Esophagus muscularis mucosa (tissue), 4 donors: Measurements from ENCODE around the gene RAB17. TPM values are rescaled to one million over a fixed set of nuclear protein-coding genes. Genes with fewer than 3 reads are reported as not detected.
A peak's percentile ranks its signal among the peaks of the same experiment; 100 is the strongest.

ENCODE experiments used
- DNase-seq: peaks from one replicate; pipeline ENCODE4 v3.0.0-alpha.2; 2017; ENCODE audit errors: extremely low spot score
- H3K27ac ChIP-seq, 4 donors: fragments of 200-600 bp; sonication (generic); replicated peaks in 1 of 4; 1 replicate in 3 of 4; 2 replicates in 1 of 4; pipeline ENCODE4 v1.5.1; 2016 to 2019; ENCODE audit warnings: mild to moderate bottlenecking in 1 of 4
- H3K27me3 ChIP-seq, 4 donors: fragments of 200-600 bp; sonication (generic); one replicate each; pipeline versions ENCODE4 v1.5.1 to v1.6.0; 2016 to 2019
- H3K36me3 ChIP-seq, 4 donors: fragments of 200-600 bp; sonication (generic); one replicate each; pipeline ENCODE4 v1.5.1; 2016 to 2019
- H3K4me1 ChIP-seq, 4 donors: fragments of 200-600 bp; sonication (generic); one replicate each; pipeline ENCODE4 v1.5.1; 2016 to 2019
- H3K4me3 ChIP-seq, 4 donors: fragments of 200-600 bp; sonication (generic); 1 replicate in 2 of 4; 2 replicates in 2 of 4; pipeline ENCODE4 v1.5.1; 2016 to 2019; ENCODE audit warnings: mild to moderate bottlenecking in 4 of 4, moderate library complexity in 1 of 4
- H3K9me3 ChIP-seq, 4 donors: fragments of 200-600 bp; sonication (generic); 1 replicate in 3 of 4; 2 replicates in 1 of 4; pipeline ENCODE4 v1.5.1; 2016 to 2019
- CTCF ChIP-seq, 3 experiments: fragments of 200-600 bp in 2 of 3; fragments of 450-650 bp in 1 of 3; sonication (generic) in 2 of 3; IDR thresholded peaks; one replicate each; pipeline ENCODE4 v1.5.1; 2017 to 2019; ENCODE audit warnings: antibody characterized with exemption in 3 of 3, mild to moderate bottlenecking in 2 of 3, moderate library complexity in 1 of 3
- EP300 ChIP-seq: sonication (generic); formaldehyde crosslinking; IDR thresholded peaks from one replicate; pipeline ENCODE4 v1.6.1; 2017; ENCODE audit warnings: antibody characterized with exemption
- POLR2A ChIP-seq: fragments of 450-650 bp; IDR thresholded peaks from one replicate; pipeline ENCODE4 v1.6.1; 2017; ENCODE audit warnings: antibody characterized with exemption, moderate library complexity, mild to moderate bottlenecking, low read depth
- POLR2AphosphoS5 ChIP-seq, 2 donors: sonication (generic); formaldehyde crosslinking; IDR thresholded peaks; one replicate each; pipeline ENCODE4 v1.6.1; 2017; ENCODE audit warnings: antibody characterized with exemption in 2 of 2
- WGBS: methylation state at CpG from one replicate; pipeline ENCODE4 v1.1.5; 2018; 5-methylcytosine and 5-hydroxymethylcytosine counted together
- intact Hi-C: fragments of 100-400 bp; cut with DNase I; formaldehyde crosslinking; loops from one replicate; pipeline ENCODE4 v1.15.1; 2023
- total RNA-seq, 4 donors: library from RNA; depleted of rRNA; stranded (reverse); fragments of >200 nt; gene quantifications; one replicate each; pipeline versions ENCODE4 v1.1.0 to v1.2.1, GENCODE V29; 2016

RAB17 gene
- total RNA-seq, 4 donors from 2014 or later = 0.83 to 3.7 (median 1.4) TPM

GRCh38 chr2:237637429-237638135 is 47.0 kb upstream of the RAB17 start:
- Histone ChIP-seq H3K27me3 (no peaks in the 10 kb centered on the region), H3K4me3 (no peak overlapping the region), H3K4me1 (peaks cover 12 to 35% (median 18%) of the 10 kb centered on the region in 4 donors), H3K27ac (no peak overlapping the region), H3K9me3 (no peaks in the 10 kb centered on the region), H3K36me3 (no peaks in the 10 kb centered on the region)
- intact Hi-C loops = loop anchor here (10.0 kb wide), 1 partner anchor 123 kb away; no protein-coding TSS in a partner anchor
- WGBS = 72% methylated on average over 3 of the region's 3 CpGs
- TF ChIP-seq CTCF (IDR thresholded peaks at IDR 0.05) (no peak), POLR2AphosphoS5 (IDR thresholded peaks at IDR 0.05) (no peak), POLR2A (no peak), EP300 (no peak)
- DNase-seq = no peak

DNA sequence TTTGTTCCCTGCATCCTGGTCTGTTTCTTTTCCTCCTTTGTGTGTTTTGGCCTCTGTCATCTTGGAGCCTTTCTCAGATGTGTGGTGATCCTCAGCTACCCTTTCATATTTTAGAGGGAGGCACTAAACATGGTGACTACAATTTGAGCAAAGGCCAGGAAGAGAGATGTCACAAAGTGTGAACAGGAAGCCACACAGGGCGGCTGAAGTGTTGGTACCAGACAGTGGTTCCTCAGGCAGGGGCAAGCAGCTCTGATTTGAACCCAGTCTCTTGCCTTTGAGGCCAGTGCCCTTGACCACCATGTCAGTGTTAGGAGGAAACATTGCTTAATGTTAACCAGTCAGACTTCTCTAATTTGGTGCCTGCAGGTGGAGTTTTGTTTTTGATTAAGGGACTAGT is 46.0 kb upstream of the RAB17 start:
- DNase-seq = no peak
- TF ChIP-seq POLR2AphosphoS5 (IDR thresholded peaks at IDR 0.05) = no peak
- TF ChIP-seq CTCF (IDR thresholded peaks at IDR 0.05) = no peak
- no peak for TF ChIP-seq EP300
- TF ChIP-seq POLR2A = no peak
- intact Hi-C loops = loop anchor here (10.0 kb wide), 1 partner anchor 122 kb away; no protein-coding TSS in a partner anchor
- Histone ChIP-seq H3K27ac (no peak overlapping the region), H3K9me3 (no peaks in the 10 kb centered on the region), H3K4me1 (peaks cover 18 to 44% (median 28%) of the 10 kb centered on the region in 4 donors), H3K4me3 (no peak overlapping the region), H3K27me3 (no peaks in the 10 kb centered on the region), H3K36me3 (peaks cover 0 to 8% (median 0%) of the 10 kb centered on the region in 4 donors)
- 75% methylated on average over 1 of the region's 1 CpG for WGBS

DNA sequence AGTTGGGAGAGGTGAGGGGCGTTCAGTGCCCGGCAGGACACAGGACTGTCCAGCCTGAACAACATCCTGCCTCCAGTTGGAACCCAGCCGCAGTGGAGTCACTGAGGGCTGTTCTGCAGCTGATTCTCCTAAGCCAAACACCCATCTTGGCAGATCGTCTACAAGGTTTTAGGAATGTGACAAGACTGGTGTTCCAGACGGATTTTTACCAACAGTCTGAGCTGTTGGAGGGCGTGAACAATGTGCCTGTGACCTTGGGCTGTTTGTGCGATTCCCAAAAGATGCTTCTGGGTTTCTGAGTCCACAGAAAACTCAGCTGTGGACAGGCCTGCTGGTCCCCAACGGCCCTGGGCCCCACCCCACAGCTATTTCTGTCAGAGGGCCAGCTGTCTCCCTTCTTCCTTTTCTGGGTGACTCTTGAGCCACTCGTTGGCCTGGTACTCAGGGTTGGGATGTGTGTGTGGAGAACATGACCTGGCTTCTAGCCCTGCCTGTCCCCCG is 42.6 kb upstream of the RAB17 start:
- no peak for DNase-seq
- intact Hi-C loops = loop anchor here (10.0 kb wide), 1 partner anchor 118 kb away; no protein-coding TSS in a partner anchor

GRCh38 chr2:237631801-237632585 is 41.5 kb upstream of the RAB17 start:
- Histone ChIP-seq H3K27me3 (no peaks in the 10 kb centered on the region), H3K9me3 (no peaks in the 10 kb centered on the region), H3K36me3 (peaks cover 0 to 9% (median 2%) of the 10 kb centered on the region in 4 donors), H3K27ac (peak overlapping the region in 1 of 4 donors; percentile 74), H3K4me1 (peaks cover 48 to 66% (median 60%) of the 10 kb centered on the region in 4 donors), H3K4me3 (no peak overlapping the region)
- no peak for DNase-seq
- TF ChIP-seq CTCF (IDR thresholded peaks at IDR 0.05) (no peak), POLR2AphosphoS5 (IDR thresholded peaks at IDR 0.05) (no peak), POLR2A (no peak), EP300 (no peak)
- intact Hi-C loops = loop anchor here (10.0 kb wide), 1 partner anchor 117 kb away; no protein-coding TSS in a partner anchor
- 95% methylated on average over 6 of the region's 19 CpGs for WGBS

More for the DNA sequence above, 42.6 kb upstream of the RAB17 start:
- Histone ChIP-seq H3K4me3 (no peak overlapping the region), H3K36me3 (peaks cover 0 to 9% (median 2%) of the 10 kb centered on the region in 4 donors), H3K9me3 (no peaks in the 10 kb centered on the region), H3K4me1 (peaks cover 50 to 62% (median 54%) of the 10 kb centered on the region in 4 donors), H3K27me3 (no peaks in the 10 kb centered on the region), H3K27ac (peak overlapping the region; percentile 73 to 80 (median 77))
- WGBS = 38% methylated on average over 9 of the region's 10 CpGs
- TF ChIP-seq CTCF (IDR thresholded peaks at IDR 0.05) (no peak), POLR2AphosphoS5 (IDR thresholded peaks at IDR 0.05) (peak; percentile 30 to 37)
